ENCODE results near the gene EIF2B4.

EIF2B4 gene

GRCh38 chr2:27363933-27364332, 6.2 kb downstream of the EIF2B4 start:
- H3K27ac ChIP-seq, result no peak overlapping the region
- H3K36me3 ChIP-seq (replicated peaks), result peaks cover 49% of the 10 kb centered on the region
- no peaks in the 10 kb centered on the region for H3K27me3 ChIP-seq (replicated peaks)
- in situ Hi-C loops (cut with HindIII; ENCODE audit: low pct_ligation_motif_present, low sequenced_read_pairs), result no loop called here
- DNase-seq, result no peak
- no peak for TF ChIP-seq CTCF (IDR thresholded peaks at IDR 0.05; ENCODE audit: low read depth, low read length, missing control alignments)
- H3K4me3 ChIP-seq (ENCODE audit: low read depth, low read length), result no peak overlapping the region

DNA sequence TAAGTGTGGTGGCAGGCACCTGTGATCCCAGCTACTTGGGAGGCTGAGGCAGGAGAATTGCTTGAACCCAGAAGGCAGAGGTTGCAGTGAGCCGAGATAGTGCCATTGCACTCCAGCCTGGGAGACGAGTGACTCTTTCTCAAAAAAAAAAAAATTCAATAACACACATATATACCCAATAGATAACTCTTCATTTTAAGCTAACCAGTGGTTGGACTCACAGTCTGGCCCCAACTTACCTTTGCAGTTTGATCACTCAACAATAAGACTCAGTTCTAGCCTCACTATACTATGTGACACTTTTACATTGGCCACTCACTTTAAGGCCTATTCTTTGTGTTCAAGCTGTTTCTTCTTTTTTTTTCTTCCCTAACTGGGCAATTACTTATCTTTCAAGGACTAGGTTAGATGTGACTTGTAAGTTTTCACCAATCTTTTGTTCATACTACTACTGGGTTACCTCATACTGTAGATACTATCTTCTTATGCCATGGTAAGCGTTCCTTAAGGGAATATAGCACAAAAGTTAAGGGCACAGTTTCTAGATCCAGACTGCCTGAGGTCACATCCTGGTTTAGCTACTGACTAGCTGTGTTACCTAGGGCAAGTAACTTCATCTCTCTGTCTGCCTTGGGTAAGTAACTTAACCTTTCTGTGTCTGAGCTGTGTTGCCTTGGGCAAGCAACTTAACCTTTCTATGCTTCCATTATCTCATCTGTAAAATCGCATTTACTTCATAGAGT, 7.3 kb downstream of the EIF2B4 start:
- in situ Hi-C loops (cut with HindIII; ENCODE audit: low pct_ligation_motif_present, low sequenced_read_pairs), result no loop called here
- Histone ChIP-seq H3K27me3 (replicated peaks) (no peaks in the 10 kb centered on the region), H3K4me3 (ENCODE audit: low read depth, low read length) (no peak overlapping the region), H3K36me3 (replicated peaks) (peaks cover 42% of the 10 kb centered on the region), H3K27ac (no peak overlapping the region)
- TF ChIP-seq CTCF (IDR thresholded peaks at IDR 0.05; ENCODE audit: low read depth, low read length, missing control alignments), result no peak
- DNase-seq, result no peak

GRCh38 chr2:27356382-27357181, 13.6 kb downstream of the EIF2B4 start, which contains the start of gene GTF3C2:
Gene GTF3C2 (minus strand): TSS chr2:27356764. CDS start chr2:27343554, 13,210 bp downstream.
- peak; percentile 95 for DNase-seq
- H3K4me3 ChIP-seq (ENCODE audit: low read depth, low read length), result peak within 1 kb of the TSS; percentile 98
- peak within 1 kb of the TSS; percentile 92 for H3K27ac ChIP-seq
- H3K36me3 ChIP-seq (replicated peaks), result no peaks in the 10 kb centered on the region
- TF ChIP-seq CTCF (IDR thresholded peaks at IDR 0.05; ENCODE audit: low read depth, low read length, missing control alignments), result no peak
- no peaks in the 10 kb centered on the region for H3K27me3 ChIP-seq (replicated peaks)
- in situ Hi-C loops (cut with HindIII; ENCODE audit: low pct_ligation_motif_present, low sequenced_read_pairs), result no loop called here

- peak overlapping the region; percentile 92 for H3K27ac ChIP-seq
- no peaks in the 10 kb centered on the region for H3K36me3 ChIP-seq (replicated peaks)
- H3K27me3 ChIP-seq (replicated peaks), result no peaks in the 10 kb centered on the region
- in situ Hi-C loops (cut with HindIII; ENCODE audit: low pct_ligation_motif_present, low sequenced_read_pairs), result no loop called here
- H3K4me3 ChIP-seq (ENCODE audit: low read depth, low read length), result peak overlapping the region; percentile 98
- peak; percentile 49 for DNase-seq
- TF ChIP-seq CTCF (IDR thresholded peaks at IDR 0.05; ENCODE audit: low read depth, low read length, missing control alignments), result no peak
These were observed 14.1 kb downstream of the EIF2B4 start for GRCh38 chr2:27356056-27356381.

- H3K4me3 ChIP-seq (ENCODE audit: low read depth, low read length), result no peak overlapping the region
- H3K27me3 ChIP-seq (replicated peaks), result no peaks in the 10 kb centered on the region
- no peak for TF ChIP-seq CTCF (IDR thresholded peaks at IDR 0.05; ENCODE audit: low read depth, low read length, missing control alignments)
- peak overlapping the region; percentile 3 for H3K27ac ChIP-seq
- in situ Hi-C loops (cut with HindIII; ENCODE audit: low pct_ligation_motif_present, low sequenced_read_pairs), result no loop called here
- H3K36me3 ChIP-seq (replicated peaks), result no peaks in the 10 kb centered on the region
- no peak for DNase-seq
These were observed 15.6 kb downstream of the EIF2B4 start for GRCh38 chr2:27354597-27354927.
